ENCODE measurements around the gene NIPAL1.

DNA sequence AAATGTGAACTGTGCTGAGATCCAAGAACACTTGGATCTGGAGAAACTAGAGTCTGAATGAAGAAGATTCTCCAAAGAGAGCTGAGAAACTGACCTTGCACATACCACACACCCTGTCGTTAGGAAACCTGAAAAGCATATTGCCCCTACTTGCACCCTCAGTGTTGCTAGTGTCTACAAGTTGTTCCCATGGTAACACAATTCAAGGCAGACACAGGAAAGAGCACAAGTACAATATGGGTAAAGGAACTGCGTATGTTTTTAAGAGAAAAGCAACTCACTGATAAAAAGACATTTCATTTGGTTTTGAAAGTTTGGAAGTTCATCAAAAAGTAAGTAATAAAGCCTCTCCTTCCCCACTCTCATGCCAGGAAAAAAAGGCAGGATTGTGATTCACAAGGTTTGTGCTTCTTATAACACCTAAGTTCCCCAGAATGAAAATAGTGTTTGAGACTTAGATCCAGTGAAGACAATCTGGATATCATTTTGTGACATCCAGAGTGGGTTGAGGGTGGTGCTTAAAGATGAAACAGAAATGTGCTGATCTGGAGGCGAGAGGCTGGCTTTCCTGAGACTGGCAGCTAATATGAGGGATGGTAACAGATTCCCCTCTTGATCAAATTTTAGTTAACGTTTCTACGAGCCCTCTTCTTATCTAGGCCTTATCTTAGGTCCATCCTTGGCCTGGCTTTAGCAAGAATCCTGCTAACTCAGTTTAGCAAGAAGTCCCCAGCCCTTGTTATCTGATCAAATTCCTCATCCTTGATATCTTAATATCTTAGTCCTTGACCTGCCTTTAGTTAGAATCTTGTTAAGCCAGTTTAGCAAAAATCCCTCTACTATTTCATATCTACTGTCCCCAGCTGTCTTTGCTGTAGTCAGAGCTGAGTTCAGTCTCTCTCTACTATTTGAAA lies 42.3 kb downstream of the NIPAL1 start:
- TF ChIP-seq ZNF565 (CRISPR knock-in tag; conservative IDR thresholded peaks at IDR 0.05; ENCODE audit: low read depth) (no peak), ISL1 (CRISPR knock-in tag; IDR thresholded peaks at IDR 0.05) (no peak), GLIS3 (CRISPR knock-in tag; IDR thresholded peaks at IDR 0.05) (no peak), BACH2 (CRISPR knock-in tag; IDR thresholded peaks at IDR 0.05; ENCODE audit: borderline replicate concordance) (no peak), ZFP3 (CRISPR knock-in tag; IDR thresholded peaks at IDR 0.05) (no peak), OSR1 (CRISPR knock-in tag; IDR thresholded peaks at IDR 0.05) (no peak), ZNF70 (CRISPR knock-in tag; IDR thresholded peaks at IDR 0.05) (no peak), RARB (CRISPR knock-in tag; IDR thresholded peaks at IDR 0.05) (no peak), ZFP30 (CRISPR knock-in tag; IDR thresholded peaks at IDR 0.05) (no peak), CSRNP3 (CRISPR knock-in tag; IDR thresholded peaks at IDR 0.05) (no peak), TSHZ2 (CRISPR knock-in tag; IDR thresholded peaks at IDR 0.05) (no peak)
- TF ChIP-seq, protein P1, sequence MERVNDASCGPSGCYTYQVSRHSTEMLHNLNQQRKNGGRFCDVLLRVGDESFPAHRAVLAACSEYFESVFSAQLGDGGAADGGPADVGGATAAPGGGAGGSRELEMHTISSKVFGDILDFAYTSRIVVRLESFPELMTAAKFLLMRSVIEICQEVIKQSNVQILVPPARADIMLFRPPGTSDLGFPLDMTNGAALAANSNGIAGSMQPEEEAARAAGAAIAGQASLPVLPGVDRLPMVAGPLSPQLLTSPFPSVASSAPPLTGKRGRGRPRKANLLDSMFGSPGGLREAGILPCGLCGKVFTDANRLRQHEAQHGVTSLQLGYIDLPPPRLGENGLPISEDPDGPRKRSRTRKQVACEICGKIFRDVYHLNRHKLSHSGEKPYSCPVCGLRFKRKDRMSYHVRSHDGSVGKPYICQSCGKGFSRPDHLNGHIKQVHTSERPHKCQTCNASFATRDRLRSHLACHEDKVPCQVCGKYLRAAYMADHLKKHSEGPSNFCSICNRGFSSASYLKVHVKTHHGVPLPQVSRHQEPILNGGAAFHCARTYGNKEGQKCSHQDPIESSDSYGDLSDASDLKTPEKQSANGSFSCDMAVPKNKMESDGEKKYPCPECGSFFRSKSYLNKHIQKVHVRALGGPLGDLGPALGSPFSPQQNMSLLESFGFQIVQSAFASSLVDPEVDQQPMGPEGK (CRISPR knock-in tag; IDR thresholded peaks at IDR 0.05; ENCODE audit: borderline replicate concordance), result no peak
